ENCODE results near the gene AKR1D1.
"Not testable (repeated sequence)": the region's sequence is repeated elsewhere in the genome, so short reads cannot be mapped to it uniquely, and the experiment has no call there.

- TF ChIP-seq CTCF (conservative IDR thresholded peaks at IDR 0.05 in 1 of 2, IDR thresholded peaks at IDR 0.05 in 1 of 2; ENCODE audit: extremely low read depth in 1 of 2, insufficient read depth in 1 of 2, low read depth in 1 of 2, low read length in 2 of 2); EZH2 (IDR thresholded peaks at IDR 0.05; ENCODE audit: borderline replicate concordance, low read length): not testable (repeated sequence)
These were observed 20.6 kb upstream of the AKR1D1 start for GRCh38 chr7:138055698-138056097.

Data from mammary epithelial cell (primary cell).